NCI-H82 treated with DMSO at 0.1 percent for 48 hours (cell line): ENCODE data around the gene IL16.
"Not testable (repeated sequence)": the region's sequence is repeated elsewhere in the genome, so short reads cannot be mapped to it uniquely, and the experiment has no call there.

ENCODE experiments used
- DNase-seq: peaks from one replicate; lab custom pipeline; 2025; ENCODE audit not compliant: unreplicated experiment; lab: John Stamatoyannopoulos, UW

IL16 gene

GRCh38 chr15:81309647-81310450, 113.2 kb downstream of the IL16 start:
- DNase-seq = no peak

- DNase-seq = no peak
These were observed 113.8 kb downstream of the IL16 start for GRCh38 chr15:81310480-81310879.

GRCh38 chr15:81311752-81312464, 115.2 kb downstream of the IL16 start:
- DNase-seq = no peak

- DNase-seq = no peak
These were observed 116.3 kb downstream of the IL16 start for GRCh38 chr15:81312790-81313543.

GRCh38 chr15:81313686-81314085, 117.0 kb downstream of the IL16 start:
- DNase-seq = no peak

GRCh38 chr15:81314378-81314777, 117.7 kb downstream of the IL16 start:
- no peak for DNase-seq

GRCh38 chr15:81315452-81316175, 118.9 kb downstream of the IL16 start:
- DNase-seq = no peak

- no peak for DNase-seq
These were observed 119.6 kb downstream of the IL16 start for GRCh38 chr15:81316267-81316666.

GRCh38 chr15:81317642-81318017, 121.0 kb downstream of the IL16 start:
- no peak for DNase-seq

GRCh38 chr15:81321667-81322066, 125.0 kb downstream of the IL16 start:
- DNase-seq = no peak

GRCh38 chr15:81322676-81323253, 126.1 kb downstream of the IL16 start:
- DNase-seq = no peak

GRCh38 chr15:81323559-81323943, 126.9 kb downstream of the IL16 start:
- DNase-seq = no peak

GRCh38 chr15:81323944-81324881, 127.5 kb downstream of the IL16 start, which contains the start of gene STARD5:
Gene STARD5, minus strand, starts transcription at chr15:81324141. Its CDS starts 42 bp downstream, at chr15:81324099.
- DNase-seq = peak; percentile 62

GRCh38 chr15:81326466-81327212, 130.0 kb downstream of the IL16 start:
- DNase-seq = no peak

- no peak for DNase-seq
These were observed 130.8 kb downstream of the IL16 start for GRCh38 chr15:81327516-81327915.

GRCh38 chr15:81329446-81329845, 132.8 kb downstream of the IL16 start:
- DNase-seq = no peak

GRCh38 chr15:81330366-81331090, 133.8 kb downstream of the IL16 start:
- DNase-seq = no peak

GRCh38 chr15:81331141-81331540, 134.5 kb downstream of the IL16 start:
- not testable (repeated sequence) for DNase-seq
